NCI-H345 treated with DMSO at 0.1 percent for 48 hours (cell line): ENCODE results near the gene IMMP2L.
"Not testable (repeated sequence)": the region's sequence is repeated elsewhere in the genome, so short reads cannot be mapped to it uniquely, and the experiment has no call there.

Experiments
- DNase-seq: peaks from one replicate; lab custom pipeline; 2025; ENCODE audit not compliant: unreplicated experiment; lab: John Stamatoyannopoulos, UW

IMMP2L gene

GRCh38 chr7:110677405-110677804, 884.9 kb downstream of the IMMP2L start:
- no peak for DNase-seq

- DNase-seq: no peak
Observed at GRCh38 chr7:110676785-110677184, 885.5 kb downstream of the IMMP2L start.

GRCh38 chr7:110675383-110676103, 886.7 kb downstream of the IMMP2L start:
- DNase-seq: no peak

- DNase-seq: no peak
Observed at GRCh38 chr7:110673148-110673547, 889.1 kb downstream of the IMMP2L start.

GRCh38 chr7:110669410-110669809, 892.9 kb downstream of the IMMP2L start:
- no peak for DNase-seq

GRCh38 chr7:110664803-110665202, 897.5 kb downstream of the IMMP2L start:
- DNase-seq: no peak

GRCh38 chr7:110660637-110661036, 901.7 kb downstream of the IMMP2L start:
- not testable (repeated sequence) for DNase-seq

GRCh38 chr7:110650328-110650727, 912.0 kb downstream of the IMMP2L start:
- no peak for DNase-seq

GRCh38 chr7:110647266-110647665, 915.0 kb downstream of the IMMP2L start:
- DNase-seq: no peak

- DNase-seq: no peak
Observed at GRCh38 chr7:110646804-110647203, 915.5 kb downstream of the IMMP2L start.

- DNase-seq: no peak
Observed at GRCh38 chr7:110645616-110646015, 916.7 kb downstream of the IMMP2L start.

GRCh38 chr7:110645060-110645459, 917.2 kb downstream of the IMMP2L start:
- DNase-seq: no peak

GRCh38 chr7:110637252-110637651, 925.0 kb downstream of the IMMP2L start:
- no peak for DNase-seq

- no peak for DNase-seq
Observed at GRCh38 chr7:110633313-110633712, 929.0 kb downstream of the IMMP2L start.

GRCh38 chr7:110626414-110626813, 935.9 kb downstream of the IMMP2L start:
- DNase-seq: no peak

GRCh38 chr7:110625294-110625693, 937.0 kb downstream of the IMMP2L start:
- no peak for DNase-seq

GRCh38 chr7:110623436-110623835, 938.9 kb downstream of the IMMP2L start:
- no peak for DNase-seq

GRCh38 chr7:110621289-110621688, 941.0 kb downstream of the IMMP2L start:
- no peak for DNase-seq

- DNase-seq: no peak
Observed at GRCh38 chr7:110620110-110620735, 942.1 kb downstream of the IMMP2L start.
